SK-N-SH (cell line): ENCODE data around the gene FECH. TPM values are rescaled to one million over a fixed set of nuclear protein-coding genes. Genes with fewer than 3 reads are reported as not detected.

Source experiments
- CTCF ChIA-PET: fragments of 300-600, 350-600 bp; formaldehyde crosslinking; extraction: SDS; loops from one replicate; lab custom pipeline; 2021; lab: Yijun Ruan, JAX
- POLR2A ChIA-PET: fragments of 350-600 bp; sonication (Branson Sonifier 250); formaldehyde crosslinking; extraction: SDS; loops from one replicate; lab custom pipeline; 2020; ENCODE audit warnings: antibody characterized with exemption, inconsistent platforms; lab: Yijun Ruan, JAX
- DNase-seq: peaks from one replicate; pipeline ENCODE4 v3.0.0; 2012
- H2AFZ ChIP-seq: fragments of 200-600 bp; sonication (generic); 2 replicates; pipeline ENCODE4 v1.8.1; 2016; ENCODE audit warnings: antibody characterized with exemption, mild to moderate bottlenecking, low read depth
- H3F3A ChIP-seq: fragments of 200-600 bp; sonication (generic); replicated peaks from 2 replicates; pipeline ENCODE3; 2016; ENCODE audit warnings: antibody characterized with exemption, mild to moderate bottlenecking; ENCODE audit not compliant: insufficient read depth
- H3K27ac ChIP-seq, 2 experiments: fragments of 200-500 bp in 1 of 2; fragments of 200-600 bp in 1 of 2; sonication (Bioruptor generic) in 1 of 2; sonication (generic), shearing (Covaris generic) in 1 of 2; 2 replicates each; pipeline versions ENCODE4 v1.5.1 to v1.6.1; 2014 to 2016; ENCODE audit warnings: low read depth in 2 of 2, inconsistent platforms in 1 of 2, low read length in 1 of 2, mild to moderate bottlenecking in 1 of 2, mixed read lengths in 1 of 2
- H3K27me3 ChIP-seq: fragments of 200-600 bp; sonication (generic), shearing (Covaris generic); 2 replicates; pipeline ENCODE4 v1.6.1; 2016; ENCODE audit warnings: mixed run types; ENCODE audit not compliant: insufficient read depth
- H3K36me3 ChIP-seq, 2 experiments: fragments of 200-500 bp in 1 of 2; fragments of 200-600 bp in 1 of 2; sonication (Bioruptor generic) in 1 of 2; sonication (generic) in 1 of 2; replicated peaks in 1 of 2; 2 replicates each; pipeline versions ENCODE3 to v1.5.1; 2014 to 2016; ENCODE audit warnings: low read length in 1 of 2, mild to moderate bottlenecking in 1 of 2; ENCODE audit not compliant: insufficient read depth in 2 of 2, control insufficient read depth in 1 of 2
- H3K4me1 ChIP-seq, 2 experiments: fragments of 200-500 bp in 1 of 2; fragments of 200-600 bp in 1 of 2; sonication (Bioruptor generic) in 1 of 2; sonication (generic), shearing (Covaris generic) in 1 of 2; 2 replicates each; pipeline versions ENCODE4 v1.5.1 to v1.6.1; 2014 to 2016; ENCODE audit warnings: low read depth in 1 of 2, low read length in 1 of 2, mixed run types in 1 of 2; ENCODE audit not compliant: insufficient read depth in 2 of 2, control insufficient read depth in 1 of 2
- H3K4me2 ChIP-seq: fragments of 200-600 bp; sonication (generic), shearing (Covaris generic); 2 replicates; pipeline ENCODE4 v1.6.1; 2017; ENCODE audit warnings: mixed run types
- H3K4me3 ChIP-seq, 2 experiments: fragments of 200-500 bp in 1 of 2; fragments of 200-600 bp in 1 of 2; sonication (Bioruptor generic) in 1 of 2; sonication (generic), shearing (Covaris generic) in 1 of 2; 2 replicates each; pipeline versions ENCODE4 v1.5.1 to v1.8.1; 2014 to 2016; ENCODE audit warnings: low read depth in 2 of 2, inconsistent platforms in 1 of 2, low read length in 1 of 2, mild to moderate bottlenecking in 1 of 2, mixed read lengths in 1 of 2, moderate library complexity in 1 of 2
- H3K79me2 ChIP-seq: fragments of 200-600 bp; sonication (generic); 2 replicates; pipeline ENCODE4 v1.8.1; 2017; ENCODE audit warnings: mild to moderate bottlenecking; ENCODE audit not compliant: insufficient read depth
- H3K9ac ChIP-seq: fragments of 200-600 bp; sonication (generic); 2 replicates; pipeline ENCODE4 v1.6.1; 2017; ENCODE audit warnings: mixed run types
- H3K9me2 ChIP-seq: fragments of 200-600 bp; sonication (generic); 2 replicates; pipeline ENCODE4 v1.6.1; 2017; ENCODE audit warnings: mixed run types
- H3K9me3 ChIP-seq: fragments of 200-600 bp; sonication (generic); 2 replicates; pipeline ENCODE4 v1.6.1; 2017; ENCODE audit warnings: mixed run types, mild to moderate bottlenecking, moderate library complexity
- H4K20me1 ChIP-seq: fragments of 200-600 bp; sonication (generic); 2 replicates; pipeline ENCODE4 v1.6.1; 2017; ENCODE audit warnings: mild to moderate bottlenecking, mixed run types; ENCODE audit not compliant: insufficient read depth
- CHD2 ChIP-seq: fragments of 150-350 bp; IDR thresholded peaks from 2 replicates; pipeline ENCODE4 v1.6.1; 2018; ENCODE audit warnings: low read length; ENCODE audit not compliant: partially characterized antibody
- ELF1 ChIP-seq: IDR thresholded peaks from 2 replicates; pipeline ENCODE4 v1.4.0; 2012
- FOXJ3 ChIP-seq: sonication (generic); formaldehyde crosslinking; IDR thresholded peaks from 2 replicates; pipeline ENCODE4 v1.5.1; 2020; ENCODE audit warnings: mild to moderate bottlenecking, missing genetic modification reagents
- FOXM1 ChIP-seq: IDR thresholded peaks from 2 replicates; pipeline ENCODE4 v1.4.0; 2012; ENCODE audit warnings: low read depth, mild to moderate bottlenecking
- GATA2 ChIP-seq: sonication (generic); formaldehyde crosslinking; IDR thresholded peaks from 2 replicates; pipeline ENCODE4 v1.5.0; 2020; ENCODE audit warnings: mild to moderate bottlenecking, missing genetic modification reagents
- IRF3 ChIP-seq: fragments of 150-350 bp; IDR thresholded peaks from 2 replicates; pipeline ENCODE4 v1.6.1; 2016; ENCODE audit warnings: mild to moderate bottlenecking, low read depth, low read length
- MAX ChIP-seq: IDR thresholded peaks from 2 replicates; pipeline ENCODE4 v1.4.0; 2012; ENCODE audit warnings: low read depth
- MXI1 ChIP-seq: IDR thresholded peaks from 2 replicates; pipeline ENCODE4 v1.6.1; 2012; ENCODE audit warnings: mild to moderate bottlenecking, low read depth, low read length, improper control_type of control experiment
- RAD21 ChIP-seq: IDR thresholded peaks from 2 replicates; pipeline ENCODE4 v1.6.1; 2012; ENCODE audit warnings: mild to moderate bottlenecking, low read length
- RCOR1 ChIP-seq: fragments of 150-350 bp; IDR thresholded peaks from 2 replicates; pipeline ENCODE4 v1.6.1; 2017; ENCODE audit warnings: antibody characterized with exemption, low read length
- REST ChIP-seq: IDR thresholded peaks from 2 replicates; pipeline ENCODE4 v1.6.1; 2012; ENCODE audit warnings: mild to moderate bottlenecking, low read depth, low read length, moderate library complexity
- RFX5 ChIP-seq: IDR thresholded peaks from 2 replicates; pipeline ENCODE4 v1.6.1; 2012; ENCODE audit warnings: mild to moderate bottlenecking, improper control_type of control experiment, low read length
- RXRA ChIP-seq: IDR thresholded peaks from 2 replicates; pipeline ENCODE4 v1.4.0; 2012; ENCODE audit warnings: low read depth, mild to moderate bottlenecking, borderline replicate concordance
- TCF12 ChIP-seq: IDR thresholded peaks from 2 replicates; pipeline ENCODE4 v1.4.0; 2012
- USF2 ChIP-seq: fragments of 150-350 bp; IDR thresholded peaks from 2 replicates; pipeline ENCODE4 v1.6.1; 2017; ENCODE audit warnings: antibody characterized with exemption, low read length, low read depth, borderline replicate concordance
- ZBTB33 ChIP-seq: IDR thresholded peaks from 2 replicates; pipeline ENCODE4 v1.4.0; 2012; ENCODE audit warnings: low read depth, borderline replicate concordance
- WGBS: methylation state at CpG from one replicate; pipeline ENCODE4 v1.1.6; 2017; ENCODE audit warnings: low lambda C conversion rate; 5-methylcytosine and 5-hydroxymethylcytosine counted together
- polyA plus RNA-seq, 3 experiments: library from polyadenylated mRNA; depleted of rRNA; stranded (reverse); fragments of >200 nt; gene quantifications; 2 replicates each; pipeline ENCODE4 v1.2.3, GENCODE V29; 2012

Gene FECH
- polyA plus RNA-seq, 1 of the 3 experiments (the other 2 are of a cell fraction) = 44.4 TPM

- H3K4me2 ChIP-seq = no peak overlapping the region
- TF ChIP-seq RFX5 = no peak
- TF ChIP-seq MAX = no peak
- TF ChIP-seq CHD2 = no peak
- TF ChIP-seq FOXM1 = no peak
- no peak for TF ChIP-seq RCOR1
- no peak for TF ChIP-seq REST
- TF ChIP-seq GATA2 (CRISPR knock-in tag) = no peak
- no peak for TF ChIP-seq RAD21
- TF ChIP-seq RXRA = no peak
- no peak for TF ChIP-seq MXI1
- TF ChIP-seq TCF12 = no peak
- no peak for TF ChIP-seq FOXJ3 (CRISPR knock-in tag)
- TF ChIP-seq ZBTB33 = no peak
- TF ChIP-seq ELF1 = no peak
- TF ChIP-seq IRF3 = no peak
- TF ChIP-seq USF2 = no peak
- POLR2A ChIA-PET = interaction anchor here (0.6 to 1.0 kb wide), 2 partner anchors 18 to 152 kb away, joined by 3 to 4 read pairs; no protein-coding TSS in a partner anchor
- H2AFZ ChIP-seq = no peak overlapping the region
- no peak for DNase-seq
- no peak overlapping the region for H3K9ac ChIP-seq
- H3K4me1 ChIP-seq = peaks cover 4 to 12% of the 10 kb centered on the region in 2 experiments; a peak in 2 of 4 replicates
- no peaks in the 10 kb centered on the region for H3K9me2 ChIP-seq
- peaks cover 12% of the 10 kb centered on the region for H3F3A ChIP-seq
- H3K9me3 ChIP-seq = no peaks in the 10 kb centered on the region
- CTCF ChIA-PET = no interaction called here
- no peak overlapping the region for H3K4me3 ChIP-seq
- H3K27me3 ChIP-seq = no peaks in the 10 kb centered on the region
- peaks cover 0 to 3% of the 10 kb centered on the region in 2 experiments for H3K36me3 ChIP-seq
- H3K79me2 ChIP-seq = peaks cover 13% of the 10 kb centered on the region; the same call in 1 of the 2 replicates
- no peak overlapping the region for H3K27ac ChIP-seq
- 91% methylated on average over 2 of the region's 2 CpGs for WGBS
- no peaks in the 10 kb centered on the region for H4K20me1 ChIP-seq
These were observed 2.7 kb upstream of the FECH start for GRCh38 chr18:57589161-57589560.
